SU-DHL-6 (cell line): ENCODE measurements around the gene HSP90AB1.

ENCODE experiments used
- EZH2phosphoT487 ChIP-seq: fragments of 200-600 bp; sonication (generic), shearing (Covaris generic); conservative IDR thresholded peaks from 2 replicates; pipeline ENCODE4 v1.6.1; 2018; ENCODE audit warnings: mild to moderate bottlenecking, antibody characterized with exemption, low read length, moderate library complexity, mixed read lengths
- TF ChIP-seq, protein P1 (sequence below): fragments of 200-600 bp; sonication (generic); IDR thresholded peaks from one replicate; pipeline ENCODE4 v1.5.1; 2017; ENCODE audit warnings: antibody characterized with exemption, mild to moderate bottlenecking, low read length, moderate library complexity; ENCODE audit not compliant: insufficient read depth, poor library complexity, severe bottlenecking

DNA sequence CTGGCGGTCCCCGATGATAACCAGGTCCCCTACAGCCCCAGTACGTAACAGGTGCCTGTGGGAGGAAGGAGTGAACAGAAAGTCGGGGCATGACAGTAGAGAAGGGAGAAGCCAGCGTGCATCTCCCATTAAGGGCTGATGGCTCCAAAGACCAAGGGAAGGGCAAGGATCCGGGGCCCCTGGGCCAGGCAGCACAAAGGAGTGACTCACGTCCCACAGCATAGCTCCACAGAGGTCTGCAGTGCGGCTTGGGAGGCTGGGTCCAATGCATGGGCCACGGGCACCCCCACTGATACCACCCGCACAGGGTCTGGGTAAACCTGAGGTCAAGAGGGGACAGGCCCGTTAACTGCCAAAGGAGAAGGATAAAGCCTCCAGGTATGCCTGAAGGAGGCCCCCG, 56.0 kb downstream of the HSP90AB1 start:
- TF ChIP-seq, protein P1, sequence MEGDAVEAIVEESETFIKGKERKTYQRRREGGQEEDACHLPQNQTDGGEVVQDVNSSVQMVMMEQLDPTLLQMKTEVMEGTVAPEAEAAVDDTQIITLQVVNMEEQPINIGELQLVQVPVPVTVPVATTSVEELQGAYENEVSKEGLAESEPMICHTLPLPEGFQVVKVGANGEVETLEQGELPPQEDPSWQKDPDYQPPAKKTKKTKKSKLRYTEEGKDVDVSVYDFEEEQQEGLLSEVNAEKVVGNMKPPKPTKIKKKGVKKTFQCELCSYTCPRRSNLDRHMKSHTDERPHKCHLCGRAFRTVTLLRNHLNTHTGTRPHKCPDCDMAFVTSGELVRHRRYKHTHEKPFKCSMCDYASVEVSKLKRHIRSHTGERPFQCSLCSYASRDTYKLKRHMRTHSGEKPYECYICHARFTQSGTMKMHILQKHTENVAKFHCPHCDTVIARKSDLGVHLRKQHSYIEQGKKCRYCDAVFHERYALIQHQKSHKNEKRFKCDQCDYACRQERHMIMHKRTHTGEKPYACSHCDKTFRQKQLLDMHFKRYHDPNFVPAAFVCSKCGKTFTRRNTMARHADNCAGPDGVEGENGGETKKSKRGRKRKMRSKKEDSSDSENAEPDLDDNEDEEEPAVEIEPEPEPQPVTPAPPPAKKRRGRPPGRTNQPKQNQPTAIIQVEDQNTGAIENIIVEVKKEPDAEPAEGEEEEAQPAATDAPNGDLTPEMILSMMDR, result no peak
- TF ChIP-seq EZH2phosphoT487, result no peak
